GM23338 (cell line): Measurements from ENCODE around the gene TAPBP. TPM values are rescaled to one million over a fixed set of nuclear protein-coding genes. Genes with fewer than 3 reads are reported as not detected.
"Not testable (repeated sequence)": the region's sequence is repeated elsewhere in the genome, so short reads cannot be mapped to it uniquely, and the experiment has no call there.

Experiments used
- ATAC-seq: fragments of 200-7000 bp; cut with Tn5 transposase; 3 replicates; pipeline ENCODE4 v1.9.1; 2020
- DNase-seq: peaks from one replicate; pipeline ENCODE4 v3.0.0-alpha.2; 2015; ENCODE audit warnings: low spot score
- H2AFZ ChIP-seq: fragments of 200-600 bp; sonication (generic); 2 replicates; pipeline ENCODE4 v1.8.0; 2016; ENCODE audit warnings: antibody characterized with exemption, mild to moderate bottlenecking, moderate library complexity
- H3F3A ChIP-seq: fragments of 200-600 bp; sonication (generic); replicated peaks from 2 replicates; pipeline ENCODE4 v1.8.0; 2017; ENCODE audit warnings: antibody characterized with exemption, mixed run types, low read depth
- H3K27ac ChIP-seq: fragments of 200-600 bp; sonication (generic); 2 replicates; pipeline ENCODE4 v1.6.1; 2016; ENCODE audit warnings: low read depth
- H3K27me3 ChIP-seq: fragments of 200-600 bp; sonication (generic); 2 replicates; pipeline ENCODE4 v1.8.0; 2016; ENCODE audit warnings: mild to moderate bottlenecking, mixed run types, moderate library complexity; ENCODE audit not compliant: insufficient read depth
- H3K36me3 ChIP-seq: fragments of 200-600 bp; sonication (generic); 2 replicates; pipeline ENCODE4 v1.8.0; 2016; ENCODE audit warnings: mild to moderate bottlenecking; ENCODE audit not compliant: insufficient read depth
- H3K4me1 ChIP-seq: fragments of 200-600 bp; sonication (generic); 2 replicates; pipeline ENCODE4 v1.8.0; 2016; ENCODE audit warnings: mild to moderate bottlenecking, moderate library complexity; ENCODE audit not compliant: insufficient read depth
- H3K4me2 ChIP-seq: fragments of 200-600 bp; sonication (generic); 2 replicates; pipeline ENCODE4 v1.7.1; 2017; ENCODE audit warnings: mixed run types
- H3K4me3 ChIP-seq: fragments of 200-600 bp; sonication (generic); 2 replicates; pipeline ENCODE4 v1.6.1; 2016; ENCODE audit warnings: mixed run types
- H3K79me2 ChIP-seq: fragments of 200-600 bp; sonication (generic); replicated peaks from 2 replicates; pipeline ENCODE4 v1.8.0; 2017; ENCODE audit warnings: mild to moderate bottlenecking; ENCODE audit not compliant: insufficient read depth
- H3K9me2 ChIP-seq: fragments of 200-600 bp; sonication (generic); 2 replicates; pipeline ENCODE4 v1.8.0; 2017; ENCODE audit not compliant: insufficient read depth
- H4K20me1 ChIP-seq: fragments of 200-600 bp; sonication (generic); replicated peaks from 2 replicates; pipeline ENCODE4 v1.8.0; 2017; ENCODE audit warnings: mild to moderate bottlenecking; ENCODE audit not compliant: insufficient read depth
- H3K27ac Mint-ChIP-seq: 2 replicates; pipeline ENCODE4 v1.8.0; 2020; ENCODE audit warnings: inconsistent platforms, mild to moderate bottlenecking, moderate library complexity, mixed read lengths
- H3K27me3 Mint-ChIP-seq: 3 replicates; pipeline ENCODE4 v1.8.0; 2022; ENCODE audit warnings: low read depth, mild to moderate bottlenecking, moderate library complexity, mixed read lengths, inconsistent platforms; ENCODE audit not compliant: insufficient read depth, poor library complexity
- H3K36me3 Mint-ChIP-seq: 3 replicates; pipeline ENCODE4 v1.8.0; 2021; ENCODE audit warnings: low read depth, mild to moderate bottlenecking, inconsistent platforms, moderate library complexity, mixed read lengths
- H3K4me1 Mint-ChIP-seq: 3 replicates; pipeline ENCODE4 v1.8.0; 2020; ENCODE audit warnings: mild to moderate bottlenecking, inconsistent platforms, mixed read lengths
- H3K4me3 Mint-ChIP-seq: 3 replicates; pipeline ENCODE4 v1.8.0; 2021; ENCODE audit warnings: moderate library complexity, mild to moderate bottlenecking, inconsistent platforms, mixed read lengths
- H3K9me3 Mint-ChIP-seq: 3 replicates; pipeline ENCODE4 v1.8.0; 2020; ENCODE audit warnings: moderate library complexity, mild to moderate bottlenecking, inconsistent platforms, mixed read lengths
- CREB1 ChIP-seq: fragments of 250-450 bp; sonication (Bioruptor Pico); IDR thresholded peaks from 2 replicates; pipeline ENCODE4 v1.5.0; 2020; ENCODE audit warnings: low read depth, mild to moderate bottlenecking, moderate library complexity
- CTCF ChIP-seq, 2 experiments: fragments of 200-600 bp in 1 of 2; sonication (generic) in 1 of 2; conservative IDR thresholded peaks; 2 replicates each; pipeline versions ENCODE4 v1.5.1 to v1.6.1; 2016 to 2017; ENCODE audit warnings: antibody characterized with exemption in 2 of 2, low read depth in 2 of 2, mild to moderate bottlenecking in 2 of 2, moderate library complexity in 1 of 2
- JUNB ChIP-seq: IDR thresholded peaks from one replicate; pipeline ENCODE4 v1.6.1; 2016; ENCODE audit warnings: antibody characterized with exemption; ENCODE audit not compliant: unreplicated experiment
- NANOG ChIP-seq: IDR thresholded peaks from 2 replicates; pipeline ENCODE4 v1.6.1; 2016; ENCODE audit warnings: antibody characterized with exemption, borderline replicate concordance
- POLR2AphosphoS5 ChIP-seq: IDR thresholded peaks from 2 replicates; pipeline ENCODE4 v1.6.1; 2016; ENCODE audit warnings: antibody characterized with exemption, low read depth
- STAT1 ChIP-seq: IDR thresholded peaks from one replicate; pipeline ENCODE4 v1.6.1; 2016; ENCODE audit warnings: antibody characterized with exemption; ENCODE audit not compliant: unreplicated experiment
- polyA plus RNA-seq: library from polyadenylated mRNA; unstranded; fragments of >200 nt; fragmentation: Nextera tagmentation; extraction: Ambion mirVana; gene quantifications from 2 replicates; pipeline ENCODE4 v1.2.1, GENCODE V29; 2016
- total RNA-seq: library from RNA; depleted of rRNA; stranded (reverse); fragments of >200 nt; shearing (Covaris generic); gene quantifications from 2 replicates; pipeline ENCODE4 v1.2.3, GENCODE V29; 2014

The TAPBP gene
- total and polyA plus RNA-seq, 2 experiments from 2014 or later = 19.9 to 37.5 TPM

GRCh38 chr6:33276864-33277662 lies 36.8 kb downstream of the TAPBP start, which contains the start of gene B3GALT4:
TSS of gene B3GALT4 (plus strand) at chr6:33277123. CDS start at chr6:33277420, 297 bp downstream.
- Histone ChIP-seq H2AFZ (no peak within 1 kb of the TSS), H3K9me2 (no peaks in the 10 kb centered on the region), H3K27me3 (no peaks in the 10 kb centered on the region), H3K4me2 (peak within 1 kb of the TSS; percentile 100), H3F3A (peaks cover 72% of the 10 kb centered on the region), H3K27ac (peak within 1 kb of the TSS; percentile 96), H3K4me1 (peaks cover 48% of the 10 kb centered on the region), H3K4me3 (peak within 1 kb of the TSS; percentile 99), H4K20me1 (peaks cover 44% of the 10 kb centered on the region), H3K36me3 (peaks cover 42% of the 10 kb centered on the region), H3K79me2 (peaks cover 39% of the 10 kb centered on the region)
- H3K27ac Mint-ChIP-seq = peak within 1 kb of the TSS; percentile 96
- peaks cover 29% of the 10 kb centered on the region for H3K27me3 Mint-ChIP-seq
- peak; percentile 70 for ATAC-seq
- peaks cover 40% of the 10 kb centered on the region for H3K4me1 Mint-ChIP-seq
- H3K4me3 Mint-ChIP-seq = peak within 1 kb of the TSS; percentile 97
- H3K9me3 Mint-ChIP-seq = no peaks in the 10 kb centered on the region; the same call in 2 of the 3 replicates
- peak; percentile 92 for DNase-seq
- TF ChIP-seq POLR2AphosphoS5 (peak; percentile 82), JUNB (no peak), STAT1 (no peak), CTCF (conservative IDR thresholded peaks at IDR 0.05; ENCODE audit: low read depth in 2 of 2) (peak; percentile 20 to 38), CREB1 (peak; percentile 70)
- peaks cover 85% of the 10 kb centered on the region for H3K36me3 Mint-ChIP-seq

- peaks cover 40% of the 10 kb centered on the region for H3K79me2 ChIP-seq
- Mint-ChIP-seq H3K27me3 (peaks cover 35% of the 10 kb centered on the region), H3K9me3 (peaks cover 5% of the 10 kb centered on the region; the same call in 1 of the 3 replicates), H3K4me1 (peaks cover 40% of the 10 kb centered on the region), H3K36me3 (peaks cover 83% of the 10 kb centered on the region), H3K4me3 (peak overlapping the region; percentile 97), H3K27ac (peak overlapping the region; percentile 87)
- H4K20me1 ChIP-seq = peaks cover 44% of the 10 kb centered on the region
- H3K36me3 ChIP-seq = peaks cover 42% of the 10 kb centered on the region
- TF ChIP-seq NANOG = no peak
- no peak for TF ChIP-seq CTCF (conservative IDR thresholded peaks at IDR 0.05; ENCODE audit: low read depth in 2 of 2)
- no peak overlapping the region for H2AFZ ChIP-seq
- peaks cover 74% of the 10 kb centered on the region for H3F3A ChIP-seq
- peak overlapping the region; percentile 100 for H3K4me2 ChIP-seq
- DNase-seq (no peak), ATAC-seq (no peak; the same call in 2 of the 3 replicates)
- no peaks in the 10 kb centered on the region for H3K9me2 ChIP-seq
- no peaks in the 10 kb centered on the region for H3K27me3 ChIP-seq
- H3K4me3 ChIP-seq = peak overlapping the region; percentile 99
- H3K4me1 ChIP-seq = peaks cover 48% of the 10 kb centered on the region
- H3K27ac ChIP-seq = peak overlapping the region; percentile 96
Measured at GRCh38 chr6:33276581-33276863, 37.4 kb downstream of the TAPBP start.

DNA sequence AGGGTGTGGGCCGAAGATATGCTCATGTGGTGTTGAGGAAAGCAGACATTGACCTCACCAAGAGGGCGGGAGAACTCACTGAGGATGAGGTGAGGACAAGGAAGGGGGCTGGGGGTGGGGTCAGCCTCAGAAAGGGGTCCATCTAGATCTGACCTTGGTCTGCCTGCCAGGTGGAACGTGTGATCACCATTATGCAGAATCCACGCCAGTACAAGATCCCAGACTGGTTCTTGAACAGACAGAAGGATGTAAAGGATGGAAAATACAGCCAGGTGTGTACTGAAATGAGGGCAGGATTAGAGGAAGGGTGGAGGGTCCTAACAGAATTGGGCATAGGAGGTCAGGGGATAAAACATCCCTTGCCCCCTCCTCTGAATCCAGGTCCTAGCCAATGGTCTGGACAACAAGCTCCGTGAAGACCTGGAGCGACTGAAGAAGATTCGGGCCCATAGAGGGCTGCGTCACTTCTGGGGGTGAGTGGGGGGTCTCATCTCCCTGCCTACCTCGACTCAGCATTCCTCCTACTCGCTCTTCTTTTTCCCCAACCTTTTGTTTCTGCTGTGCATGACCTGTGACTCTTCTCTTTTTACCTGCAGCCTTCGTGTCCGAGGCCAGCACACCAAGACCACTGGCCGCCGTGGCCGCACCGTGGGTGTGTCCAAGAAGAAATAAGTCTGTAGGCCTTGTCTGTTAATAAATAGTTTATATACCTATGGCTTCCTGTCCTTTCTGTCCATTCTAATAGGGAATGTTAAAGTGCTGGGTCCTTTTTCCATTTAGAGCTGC lies 37.9 kb downstream of the TAPBP start:
- peaks cover 41% of the 10 kb centered on the region for H3K79me2 ChIP-seq
- H3K4me1 Mint-ChIP-seq = peaks cover 40% of the 10 kb centered on the region

More for the DNA sequence above, 37.9 kb downstream of the TAPBP start:
- peaks cover 42% of the 10 kb centered on the region for H3K36me3 ChIP-seq
- peaks cover 74% of the 10 kb centered on the region for H3F3A ChIP-seq
- H3K9me3 Mint-ChIP-seq, H3K9me2 ChIP-seq, DNase-seq, H3K27me3 ChIP-seq, ATAC-seq, H2AFZ ChIP-seq: not testable (repeated sequence)
- peak overlapping the region; percentile 97 for H3K4me3 Mint-ChIP-seq
- H3K27ac ChIP-seq = peak overlapping the region; percentile 96
- H4K20me1 ChIP-seq = peaks cover 44% of the 10 kb centered on the region
- peaks cover 48% of the 10 kb centered on the region for H3K4me1 ChIP-seq
- peak overlapping the region; percentile 99 for H3K4me3 ChIP-seq
- peaks cover 36% of the 10 kb centered on the region for H3K27me3 Mint-ChIP-seq
- H3K27ac Mint-ChIP-seq = peak overlapping the region; percentile 87
- H3K36me3 Mint-ChIP-seq = peaks cover 78% of the 10 kb centered on the region
- H3K4me2 ChIP-seq = peak overlapping the region; percentile 100
